Fibroblast of lung (primary cell): ENCODE results near the gene WRAP73. TPM values are rescaled to one million over a fixed set of nuclear protein-coding genes. Genes with fewer than 3 reads are reported as not detected.

Experiments
- DNase-seq, 2 donors: peaks; one replicate each; pipeline versions ENCODE4 v3.0.0 to v3.0.0-alpha.2; 2010; ENCODE audit warnings: low read depth in 2 of 2
- H2AFZ ChIP-seq: 2 replicates; pipeline ENCODE4 v1.5.1; 2012; ENCODE audit warnings: low read length, control low read depth, inconsistent platforms
- H3K27ac ChIP-seq: 2 replicates; pipeline ENCODE4 v1.5.1; 2011; ENCODE audit warnings: low read length, control low read depth; ENCODE audit not compliant: insufficient read depth
- H3K27me3 ChIP-seq: 2 replicates; pipeline ENCODE4 v1.5.1; 2011; ENCODE audit warnings: mild to moderate bottlenecking, low read length; ENCODE audit not compliant: control insufficient read depth, insufficient read depth
- H3K36me3 ChIP-seq: 2 replicates; pipeline ENCODE4 v1.5.1; 2011; ENCODE audit warnings: low read length; ENCODE audit not compliant: control insufficient read depth, insufficient read depth
- H3K4me1 ChIP-seq: 2 replicates; pipeline ENCODE4 v1.5.1; 2011; ENCODE audit warnings: low read length; ENCODE audit not compliant: control insufficient read depth, insufficient read depth; ENCODE audit errors: extremely low read depth
- H3K4me2 ChIP-seq: 2 replicates; pipeline ENCODE4 v1.5.1; 2011; ENCODE audit warnings: low read length, control low read depth; ENCODE audit not compliant: insufficient read depth; ENCODE audit errors: extremely low read depth
- H3K4me3 ChIP-seq, 4 experiments: fragments of 200-600 bp in 1 of 4; sonication (generic) in 1 of 4; replicated peaks in 1 of 4; 2 replicates each; pipeline ENCODE4 v1.5.1; 2011 to 2016; ENCODE audit warnings: low read length in 4 of 4, low read depth in 3 of 4, mild to moderate bottlenecking in 3 of 4, control low read depth in 2 of 4, inconsistent platforms in 1 of 4, mixed read lengths in 1 of 4; ENCODE audit not compliant: insufficient read depth in 1 of 4; ENCODE audit errors: control extremely low read depth in 1 of 4
- H3K79me2 ChIP-seq: 2 replicates; pipeline ENCODE4 v1.5.1; 2012; ENCODE audit warnings: mild to moderate bottlenecking, low read length, inconsistent platforms; ENCODE audit not compliant: control insufficient read depth, insufficient read depth
- H3K9ac ChIP-seq: 2 replicates; pipeline ENCODE4 v1.5.1; 2011; ENCODE audit warnings: mild to moderate bottlenecking, low read length, control low read depth; ENCODE audit not compliant: insufficient read depth
- H3K9me3 ChIP-seq: 2 replicates; pipeline ENCODE4 v1.5.1; 2012; ENCODE audit warnings: low read depth, low read length; ENCODE audit not compliant: control insufficient read depth, insufficient read depth
- H4K20me1 ChIP-seq: 2 replicates; pipeline ENCODE4 v1.5.1; 2011; ENCODE audit warnings: low read length; ENCODE audit not compliant: control insufficient read depth, insufficient read depth; ENCODE audit errors: extremely low read depth
- CTCF ChIP-seq, 2 donors: IDR thresholded peaks in 1 of 2; conservative IDR thresholded peaks in 1 of 2; 1 replicate in 1 of 2; 2 replicates in 1 of 2; pipeline ENCODE4 v1.5.1; 2011 to 2012; ENCODE audit warnings: low read length in 2 of 2, control low read depth in 1 of 2, inconsistent platforms in 1 of 2, low read depth in 1 of 2, mild to moderate bottlenecking in 1 of 2
- EZH2 ChIP-seq: IDR thresholded peaks from 2 replicates; pipeline ENCODE4 v1.5.1; 2012; ENCODE audit warnings: low read length, control low read depth, mild to moderate bottlenecking; ENCODE audit errors: missing control alignments
- polyA plus RNA-seq, 2 donors: library from polyadenylated mRNA; depleted of rRNA in 1 of 2; stranded (reverse) in 1 of 2; unstranded in 1 of 2; fragments of >200 nt; gene quantifications; 2 replicates each; pipeline ENCODE4 v1.2.1, GENCODE V29; 2011 to 2012; ENCODE audit warnings: missing spikeins in 1 of 2
- total RNA-seq: library from RNA; depleted of rRNA; stranded (reverse); fragments of >200 nt; gene quantifications from 2 replicates; pipeline ENCODE4 v1.2.1, GENCODE V29; 2014

WRAP73 gene
- total and polyA plus RNA-seq, 2 donors (not counting 1 experiment from before 2014, with no cell fraction given) = 12.0 to 15.0 TPM

GRCh38 chr1:3672231-3672970 is 22.5 kb upstream of the WRAP73 start:
- H3K36me3 ChIP-seq = no peaks in the 10 kb centered on the region
- TF ChIP-seq EZH2 (no peak), CTCF (conservative IDR thresholded peaks at IDR 0.05 in 1 of 2, IDR thresholded peaks at IDR 0.05 in 1 of 2; ENCODE audit: low read depth in 1 of 2, low read length in 2 of 2) (no peak)
- H3K9ac ChIP-seq = no peak overlapping the region
- H3K4me3 ChIP-seq = no peak overlapping the region
- no peaks in the 10 kb centered on the region for H3K27me3 ChIP-seq
- no peaks in the 10 kb centered on the region for H4K20me1 ChIP-seq
- H3K9me3 ChIP-seq = no peaks in the 10 kb centered on the region
- H3K4me2 ChIP-seq = no peak overlapping the region
- H3K79me2 ChIP-seq = no peaks in the 10 kb centered on the region
- DNase-seq = no peak
- H3K4me1 ChIP-seq = no peaks in the 10 kb centered on the region
- H2AFZ ChIP-seq = no peak overlapping the region
- H3K27ac ChIP-seq = no peak overlapping the region

- H3K9ac ChIP-seq = no peak overlapping the region
- DNase-seq = no peak
- H3K4me3 ChIP-seq = no peak overlapping the region
- no peaks in the 10 kb centered on the region for H3K9me3 ChIP-seq
- no peaks in the 10 kb centered on the region for H4K20me1 ChIP-seq
- no peaks in the 10 kb centered on the region for H3K36me3 ChIP-seq
- TF ChIP-seq EZH2 (no peak), CTCF (conservative IDR thresholded peaks at IDR 0.05 in 1 of 2, IDR thresholded peaks at IDR 0.05 in 1 of 2; ENCODE audit: low read depth in 1 of 2, low read length in 2 of 2) (no peak)
- H3K4me2 ChIP-seq = no peak overlapping the region
- no peak overlapping the region for H2AFZ ChIP-seq
- no peaks in the 10 kb centered on the region for H3K4me1 ChIP-seq
- H3K27ac ChIP-seq = no peak overlapping the region
- no peaks in the 10 kb centered on the region for H3K79me2 ChIP-seq
- no peaks in the 10 kb centered on the region for H3K27me3 ChIP-seq
Observed at GRCh38 chr1:3671371-3672180, 21.7 kb upstream of the WRAP73 start.

GRCh38 chr1:3670823-3671265 is 20.9 kb upstream of the WRAP73 start:
- no peak overlapping the region for H2AFZ ChIP-seq
- no peaks in the 10 kb centered on the region for H3K36me3 ChIP-seq
- no peaks in the 10 kb centered on the region for H3K4me1 ChIP-seq
- no peaks in the 10 kb centered on the region for H3K27me3 ChIP-seq
- H3K4me3 ChIP-seq = no peak overlapping the region
- no peak overlapping the region for H3K4me2 ChIP-seq
- no peaks in the 10 kb centered on the region for H3K9me3 ChIP-seq
- H3K79me2 ChIP-seq = no peaks in the 10 kb centered on the region
- DNase-seq = no peak
- TF ChIP-seq CTCF (conservative IDR thresholded peaks at IDR 0.05 in 1 of 2, IDR thresholded peaks at IDR 0.05 in 1 of 2; ENCODE audit: low read depth in 1 of 2, low read length in 2 of 2) (no peak), EZH2 (no peak)
- H4K20me1 ChIP-seq = no peaks in the 10 kb centered on the region
- no peak overlapping the region for H3K27ac ChIP-seq
- H3K9ac ChIP-seq = no peak overlapping the region
